Uterus (tissue), 4 donors: ENCODE results near the gene TRPC4. TPM values are rescaled to one million over a fixed set of nuclear protein-coding genes. Genes with fewer than 3 reads are reported as not detected.
A peak's percentile ranks its signal among the peaks of the same experiment; 100 is the strongest.

Experiments
- DNase-seq, 2 donors: peaks; one replicate each; pipeline ENCODE4 v3.0.0-alpha.2; 2019 to 2020
- H3K27ac ChIP-seq, 2 donors: fragments of 200-600 bp; sonication (generic); 1 replicate in 1 of 2; 2 replicates in 1 of 2; pipeline ENCODE4 v1.5.1; 2016 to 2018
- H3K27me3 ChIP-seq, 2 donors: fragments of 200-600 bp; sonication (generic); one replicate each; pipeline ENCODE4 v1.5.1; 2018 to 2019; ENCODE audit warnings: control low read depth in 1 of 2
- H3K36me3 ChIP-seq, 2 donors: fragments of 200-600 bp; sonication (generic); one replicate each; pipeline ENCODE4 v1.5.1; 2019; ENCODE audit warnings: control low read depth in 1 of 2
- H3K4me1 ChIP-seq, 2 donors: fragments of 200-600 bp; sonication (generic); one replicate each; pipeline ENCODE4 v1.5.1; 2018 to 2019; ENCODE audit warnings: control low read depth in 1 of 2
- H3K4me3 ChIP-seq, 2 donors: fragments of 200-600 bp; sonication (generic); 1 replicate in 1 of 2; 2 replicates in 1 of 2; pipeline ENCODE4 v1.5.1; 2018 to 2019; ENCODE audit warnings: mild to moderate bottlenecking in 1 of 2
- H3K9me3 ChIP-seq, 2 donors: fragments of 200-600 bp; sonication (generic); one replicate each; pipeline ENCODE4 v1.5.1; 2019; ENCODE audit warnings: control low read depth in 1 of 2
- CTCF ChIP-seq, 4 experiments: fragments of 200-600 bp in 2 of 4; fragments of 450-650 bp in 2 of 4; sonication (generic) in 2 of 4; IDR thresholded peaks; one replicate each; pipeline ENCODE4 v1.5.1; 2016 to 2019; ENCODE audit warnings: antibody characterized with exemption in 4 of 4, mild to moderate bottlenecking in 2 of 4, moderate library complexity in 1 of 4
- POLR2A ChIP-seq, 2 donors: fragments of 450-650 bp; IDR thresholded peaks; one replicate each; pipeline ENCODE4 v1.6.1; 2016; ENCODE audit warnings: antibody characterized with exemption in 2 of 2, mild to moderate bottlenecking in 1 of 2, moderate library complexity in 1 of 2
- intact Hi-C: fragments of 100-400 bp; cut with DNase I; formaldehyde crosslinking; loops from one replicate; pipeline ENCODE4 v1.15.1; 2023; ENCODE audit warnings: low total_unique reads
- total RNA-seq, 4 donors: library from RNA; depleted of rRNA in 3 of 4; stranded (reverse); fragments of >200 nt in 3 of 4; gene quantifications; one replicate each; pipeline versions ENCODE4 v1.1.0 to v1.2.4, GENCODE V29; 2014 to 2023
- donor health status: DM: yes; HTN: yes; CAD: no.

TRPC4 gene
- total RNA-seq, 4 donors from 2014 or later, result 2.4 to 13.4 (median 12.9) TPM

- no peak overlapping the region for H3K27ac ChIP-seq
- H3K27me3 ChIP-seq, result no peaks in the 10 kb centered on the region
- H3K4me3 ChIP-seq, result no peak overlapping the region
- no peaks in the 10 kb centered on the region for H3K9me3 ChIP-seq
- H3K36me3 ChIP-seq, result no peaks in the 10 kb centered on the region
- no peak for TF ChIP-seq CTCF (IDR thresholded peaks at IDR 0.05)
- TF ChIP-seq POLR2A (IDR thresholded peaks at IDR 0.05), result no peak
- intact Hi-C loops, result no loop called here
- H3K4me1 ChIP-seq, result no peaks in the 10 kb centered on the region
- DNase-seq, result no peak
Observed at GRCh38 chr13:37636701-37637100, 232.9 kb downstream of the TRPC4 start.

- Histone ChIP-seq H3K4me3 (no peak overlapping the region), H3K27ac (no peak overlapping the region), H3K27me3 (no peaks in the 10 kb centered on the region), H3K9me3 (no peaks in the 10 kb centered on the region), H3K36me3 (no peaks in the 10 kb centered on the region), H3K4me1 (no peaks in the 10 kb centered on the region)
- TF ChIP-seq POLR2A (IDR thresholded peaks at IDR 0.05), result no peak
- no peak for TF ChIP-seq CTCF (IDR thresholded peaks at IDR 0.05)
- no peak for DNase-seq
- intact Hi-C loops, result no loop called here
Observed at GRCh38 chr13:37632294-37632693, 237.3 kb downstream of the TRPC4 start.

- Histone ChIP-seq H3K27ac (no peak overlapping the region), H3K4me1 (no peaks in the 10 kb centered on the region), H3K4me3 (no peak overlapping the region), H3K9me3 (no peaks in the 10 kb centered on the region), H3K27me3 (no peaks in the 10 kb centered on the region), H3K36me3 (no peaks in the 10 kb centered on the region)
- intact Hi-C loops, result no loop called here
- DNase-seq, result no peak
- TF ChIP-seq POLR2A (IDR thresholded peaks at IDR 0.05), result no peak
- TF ChIP-seq CTCF (IDR thresholded peaks at IDR 0.05), result no peak
Observed at GRCh38 chr13:37627428-37627827, 242.1 kb downstream of the TRPC4 start.

GRCh38 chr13:37621811-37622361, 247.7 kb downstream of the TRPC4 start:
- Histone ChIP-seq H3K27ac (no peak overlapping the region), H3K36me3 (no peaks in the 10 kb centered on the region), H3K4me1 (peaks cover 0 to 4% of the 10 kb centered on the region in 2 donors), H3K4me3 (no peak overlapping the region), H3K27me3 (no peaks in the 10 kb centered on the region), H3K9me3 (no peaks in the 10 kb centered on the region)
- intact Hi-C loops, result no loop called here
- TF ChIP-seq POLR2A (IDR thresholded peaks at IDR 0.05) (no peak), CTCF (IDR thresholded peaks at IDR 0.05) (no peak)
- peak; percentile 15 to 36 for DNase-seq

- intact Hi-C loops, result no loop called here
- DNase-seq, result no peak
- H3K36me3 ChIP-seq, result no peaks in the 10 kb centered on the region
- H3K27ac ChIP-seq, result no peak overlapping the region
- no peaks in the 10 kb centered on the region for H3K27me3 ChIP-seq
- TF ChIP-seq POLR2A (IDR thresholded peaks at IDR 0.05) (no peak), CTCF (IDR thresholded peaks at IDR 0.05) (no peak)
- H3K4me1 ChIP-seq, result peaks cover 0 to 4% of the 10 kb centered on the region in 2 donors
- no peak overlapping the region for H3K4me3 ChIP-seq
- no peaks in the 10 kb centered on the region for H3K9me3 ChIP-seq
Observed at GRCh38 chr13:37618554-37618953, 251.0 kb downstream of the TRPC4 start.
